GM12875 (cell line): ENCODE measurements around the gene KLF7.

Source experiments
- H3K4me3 ChIP-seq: one replicate; pipeline ENCODE4 v1.5.1; 2011; ENCODE audit warnings: low read depth, low read length, control low read depth
- TF ChIP-seq, protein P1 (sequence below): IDR thresholded peaks from 2 replicates; pipeline ENCODE4 v1.5.1; 2011; ENCODE audit warnings: low read depth, mild to moderate bottlenecking, control low read depth, inconsistent platforms, low read length, moderate library complexity, borderline replicate concordance; ENCODE audit not compliant: insufficient read depth

The KLF7 gene

DNA sequence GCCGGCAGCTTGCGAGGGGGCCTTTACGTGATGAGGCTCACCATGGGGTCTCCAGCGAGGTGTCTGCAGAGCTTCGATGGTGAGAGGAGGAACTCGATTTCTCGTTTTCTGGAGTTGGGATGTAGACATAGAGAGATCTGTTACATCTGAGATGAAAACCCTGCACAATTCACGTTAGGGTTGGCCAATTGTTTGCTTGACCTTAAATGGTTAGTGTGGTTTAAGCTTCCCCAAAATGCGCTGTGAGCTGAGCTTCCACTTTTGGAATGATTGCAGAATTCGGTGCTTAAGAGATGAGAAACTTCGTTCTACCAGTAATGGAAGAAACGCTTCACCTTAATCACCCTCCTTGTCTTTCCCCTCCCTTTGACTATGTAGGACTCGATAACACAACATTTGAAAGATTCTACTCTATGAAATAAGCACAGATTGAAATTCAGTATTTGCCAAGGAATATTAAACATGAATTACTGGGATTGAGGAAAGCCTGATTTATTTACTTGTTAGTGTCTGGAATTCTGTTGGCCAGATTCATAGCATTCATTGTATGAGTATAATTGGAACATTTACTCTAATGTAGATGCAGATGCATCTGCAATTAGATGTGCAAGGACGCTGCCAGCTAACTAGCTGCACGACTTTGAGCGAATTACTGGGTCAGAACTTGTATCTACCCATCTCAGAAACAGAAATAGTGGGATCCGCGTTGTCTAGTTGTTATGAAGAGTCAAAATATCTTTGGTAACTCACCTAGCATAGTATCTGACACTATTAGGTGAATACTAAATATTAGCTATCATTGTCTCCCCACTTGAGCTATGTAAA lies 1.6 kb upstream of the KLF7 start:
- peak overlapping the region; percentile 83 for H3K4me3 ChIP-seq
- TF ChIP-seq, protein P1, sequence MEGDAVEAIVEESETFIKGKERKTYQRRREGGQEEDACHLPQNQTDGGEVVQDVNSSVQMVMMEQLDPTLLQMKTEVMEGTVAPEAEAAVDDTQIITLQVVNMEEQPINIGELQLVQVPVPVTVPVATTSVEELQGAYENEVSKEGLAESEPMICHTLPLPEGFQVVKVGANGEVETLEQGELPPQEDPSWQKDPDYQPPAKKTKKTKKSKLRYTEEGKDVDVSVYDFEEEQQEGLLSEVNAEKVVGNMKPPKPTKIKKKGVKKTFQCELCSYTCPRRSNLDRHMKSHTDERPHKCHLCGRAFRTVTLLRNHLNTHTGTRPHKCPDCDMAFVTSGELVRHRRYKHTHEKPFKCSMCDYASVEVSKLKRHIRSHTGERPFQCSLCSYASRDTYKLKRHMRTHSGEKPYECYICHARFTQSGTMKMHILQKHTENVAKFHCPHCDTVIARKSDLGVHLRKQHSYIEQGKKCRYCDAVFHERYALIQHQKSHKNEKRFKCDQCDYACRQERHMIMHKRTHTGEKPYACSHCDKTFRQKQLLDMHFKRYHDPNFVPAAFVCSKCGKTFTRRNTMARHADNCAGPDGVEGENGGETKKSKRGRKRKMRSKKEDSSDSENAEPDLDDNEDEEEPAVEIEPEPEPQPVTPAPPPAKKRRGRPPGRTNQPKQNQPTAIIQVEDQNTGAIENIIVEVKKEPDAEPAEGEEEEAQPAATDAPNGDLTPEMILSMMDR = no peak

DNA sequence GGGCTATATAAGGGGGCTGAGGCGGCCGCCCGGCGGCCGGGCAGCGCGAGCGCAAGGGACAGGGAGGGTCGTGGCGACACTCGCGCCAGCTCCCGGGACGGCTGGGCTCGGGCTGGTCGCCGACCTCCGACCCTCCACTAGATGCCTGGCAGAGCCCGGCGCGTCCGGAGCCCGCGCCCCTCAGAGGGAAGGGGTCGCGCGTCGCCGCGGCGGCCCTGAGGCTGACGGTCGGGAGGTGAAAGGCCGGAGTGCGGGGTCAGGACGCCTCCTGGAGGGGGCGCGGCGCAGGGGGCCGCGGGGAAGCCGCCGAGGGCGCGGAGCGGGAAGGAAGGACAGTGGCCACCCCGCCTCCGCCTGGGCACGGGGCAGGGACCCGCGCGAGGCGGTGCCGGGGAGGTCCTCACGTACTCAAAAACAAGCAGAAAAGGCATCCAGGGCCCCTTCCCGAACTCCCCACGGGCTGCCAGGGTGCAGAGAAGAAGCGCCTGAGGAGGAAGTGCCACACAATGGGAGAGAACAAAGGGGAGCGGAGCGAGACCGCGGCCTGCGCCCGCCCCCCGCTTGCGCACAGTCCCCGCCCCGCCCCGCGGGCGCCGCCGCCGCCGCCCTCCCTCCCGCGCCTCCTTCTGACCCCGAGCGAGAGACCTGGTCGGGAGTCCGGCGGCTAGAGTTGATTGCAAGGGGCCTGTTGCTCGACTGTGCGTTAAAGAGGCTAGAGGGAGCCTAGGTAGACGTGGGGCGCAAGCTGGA lies 776 bp upstream of the KLF7 start:
- TF ChIP-seq, protein P1 = no peak
- H3K4me3 ChIP-seq = peak overlapping the region; percentile 83

DNA sequence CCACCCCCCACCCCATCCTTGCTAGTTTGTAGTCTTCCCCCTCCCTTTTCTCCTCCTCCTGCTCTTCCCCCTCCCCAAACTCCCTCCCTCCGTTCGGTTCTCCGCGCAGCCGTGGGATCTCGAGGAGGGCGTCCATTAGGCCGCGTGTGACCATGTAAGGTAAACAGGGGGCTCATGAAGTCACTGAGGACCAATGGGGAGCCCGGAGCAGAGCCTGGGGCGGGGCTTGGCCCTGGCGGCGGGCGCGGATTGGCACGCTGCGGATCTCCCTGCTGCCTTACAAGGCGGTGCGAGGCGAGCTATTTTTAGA lies 246 bp upstream of the KLF7 start:
- TF ChIP-seq, protein P1 = no peak
- H3K4me3 ChIP-seq = peak overlapping the region; percentile 83

DNA sequence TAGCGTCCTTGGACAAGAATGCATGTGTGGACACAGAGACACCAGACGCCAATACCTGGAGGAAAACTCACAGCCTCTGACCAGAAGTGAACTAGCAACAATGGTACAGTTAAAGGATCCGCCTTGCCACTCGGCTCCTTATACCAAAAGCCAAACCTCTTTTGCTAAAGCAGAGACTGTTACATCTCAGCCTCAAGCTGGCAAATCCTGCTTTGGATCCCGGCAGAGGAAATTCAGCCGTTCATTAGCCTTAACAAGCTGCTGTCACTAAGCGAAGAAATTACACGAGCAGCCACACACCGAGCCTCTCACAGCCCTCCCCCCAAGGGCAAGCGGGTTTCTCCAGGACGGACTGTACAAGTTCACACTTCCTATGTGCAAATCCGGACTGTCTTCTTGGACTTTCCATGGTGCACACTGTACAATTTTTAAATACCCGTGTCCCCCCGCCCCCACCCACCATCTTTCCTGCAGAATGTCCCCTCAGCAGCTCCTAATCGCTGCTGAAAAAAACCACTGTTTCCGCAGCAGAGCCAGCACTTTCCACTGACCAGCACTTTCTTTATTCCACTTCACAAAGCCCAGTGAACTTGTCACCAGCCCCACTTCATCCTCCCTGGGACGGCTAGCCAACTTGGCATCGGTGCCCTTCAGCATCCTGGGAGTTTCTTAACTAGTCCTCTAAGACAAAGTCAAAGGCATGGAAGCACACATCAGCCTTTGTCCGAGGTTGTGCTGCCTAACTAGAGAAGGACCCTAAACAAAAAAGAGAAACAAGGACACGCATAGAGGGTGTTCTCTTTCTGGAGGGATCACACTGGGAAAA lies 1.5 kb downstream of the KLF7 start:
- TF ChIP-seq, protein P1 = no peak
- peak overlapping the region; percentile 64 for H3K4me3 ChIP-seq

DNA sequence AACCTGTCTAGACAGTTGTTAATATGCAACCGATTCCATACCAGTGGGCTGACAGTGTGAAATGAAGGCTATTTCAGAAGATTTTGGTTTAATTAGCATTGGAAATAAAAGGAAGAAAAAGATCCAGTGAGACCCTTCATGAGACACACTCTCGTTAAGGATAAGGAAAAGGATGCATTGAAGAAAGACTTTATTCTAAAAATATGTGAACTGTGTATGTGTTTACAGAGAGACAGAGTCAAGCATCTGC lies 2.1 kb downstream of the KLF7 start:
- peak overlapping the region; percentile 64 for H3K4me3 ChIP-seq
- TF ChIP-seq, protein P1 = no peak

DNA sequence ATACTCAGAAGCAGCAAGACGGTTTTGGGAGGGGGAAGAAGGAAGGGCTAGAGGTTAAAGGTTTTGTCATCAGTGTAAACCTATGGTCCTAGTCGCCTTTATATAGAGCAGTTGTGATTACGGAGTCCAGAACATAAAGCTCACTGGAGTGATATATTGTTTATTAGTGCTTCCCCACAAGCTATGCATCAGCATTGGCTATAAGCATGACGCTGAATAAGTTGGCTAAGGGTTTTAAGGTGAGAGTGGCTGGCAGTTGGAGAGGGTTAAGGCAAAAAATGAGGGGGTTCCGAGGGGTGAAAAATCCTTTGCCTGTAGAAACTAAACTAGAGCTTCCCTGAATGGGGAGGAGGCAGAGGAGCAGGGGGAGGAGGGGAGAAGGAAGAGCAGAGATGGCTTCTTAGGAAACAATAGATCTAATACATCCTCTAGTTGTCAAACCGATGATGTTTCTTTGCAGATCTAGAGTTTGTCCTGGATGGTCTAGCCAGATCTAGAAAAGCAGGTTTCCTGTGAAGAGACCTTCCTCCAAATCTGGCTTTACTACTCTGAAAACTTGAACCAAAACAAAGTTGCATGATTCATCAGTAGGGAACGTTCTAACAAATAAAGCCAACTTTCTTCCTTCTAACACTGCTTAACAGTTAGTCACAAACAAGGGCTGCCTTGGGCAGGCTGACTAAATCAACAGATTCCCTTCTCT lies 2.5 kb downstream of the KLF7 start:
- TF ChIP-seq, protein P1 = no peak
- H3K4me3 ChIP-seq = peak overlapping the region; percentile 0
